ENCODE data around the gene SMG6. TPM values are rescaled to one million over a fixed set of nuclear protein-coding genes. Genes with fewer than 3 reads are reported as not detected.

SMG6 gene
- total and polyA plus RNA-seq, 2 of the 8 experiments (the other 6 are each of a cell fraction or from before 2014, with no cell fraction given): 18.5 to 25.2 TPM

DNA sequence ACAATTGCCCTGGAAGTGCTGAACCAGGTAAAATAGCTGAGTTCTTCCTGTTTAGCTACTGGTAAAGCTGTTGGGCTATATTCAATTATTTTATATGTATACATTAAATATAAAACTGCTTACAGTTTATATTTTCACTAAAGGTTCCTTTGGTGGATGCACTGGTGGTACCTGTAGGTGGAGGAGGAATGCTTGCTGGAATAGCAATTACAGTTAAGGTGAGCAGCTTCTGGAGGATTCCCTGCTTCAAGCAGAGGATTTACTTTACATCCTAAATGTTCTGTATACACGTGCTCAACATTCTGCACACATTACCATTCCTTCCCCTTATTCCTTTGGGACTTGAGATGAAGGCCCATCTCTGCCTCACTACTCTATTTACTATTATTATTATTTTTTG is 17.8 kb upstream of the SMG6 start (continued):
- TF ChIP-seq SUZ12 (IDR thresholded peaks at IDR 0.05; ENCODE audit: low read length) (no peak), RAD21 (IDR thresholded peaks at IDR 0.05 in 1 of 2, conservative IDR thresholded peaks at IDR 0.05 in 1 of 2; ENCODE audit: low read depth in 2 of 2, low read length in 2 of 2) (no peak), SRF (IDR thresholded peaks at IDR 0.05; ENCODE audit: low read depth, low read length) (no peak), MAX (IDR thresholded peaks at IDR 0.05) (no peak), HDAC2 (IDR thresholded peaks at IDR 0.05; ENCODE audit: borderline replicate concordance in 1 of 2, low read depth in 2 of 2, low read length in 2 of 2) (no peak), POLR2AphosphoS5 (IDR thresholded peaks at IDR 0.05; ENCODE audit: low read depth, low read length) (no peak), SP2 (IDR thresholded peaks at IDR 0.05; ENCODE audit: low read length) (no peak), SP1 (IDR thresholded peaks at IDR 0.05; ENCODE audit: low read depth, low read length) (no peak)
